Astrocyte (in vitro differentiated cells and primary cell): ENCODE data around the gene CALML5. TPM values are rescaled to one million over a fixed set of nuclear protein-coding genes. Genes with fewer than 3 reads are reported as not detected.

Experiments used
- DNase-seq: peaks from one replicate; pipeline ENCODE4 v3.0.0-alpha.2; 2010; ENCODE audit warnings: low read depth
- FAIRE-seq: peaks from 2 replicates; lab custom pipeline; 2011; peaks lifted over from hg19 to GRCh38; lab: Jason Lieb, UNC
- H2AFZ ChIP-seq: 2 replicates; pipeline ENCODE4 v1.6.0; 2012; ENCODE audit warnings: low read depth, low read length, inconsistent platforms
- H3K27ac ChIP-seq: 2 replicates; pipeline ENCODE4 v1.5.1; 2011; ENCODE audit warnings: low read depth, low read length, inconsistent platforms
- H3K27me3 ChIP-seq: 2 replicates; pipeline ENCODE4 v1.6.0; 2011; ENCODE audit warnings: low read length, inconsistent platforms; ENCODE audit not compliant: insufficient read depth
- H3K36me3 ChIP-seq: 2 replicates; pipeline ENCODE4 v1.5.1; 2011; ENCODE audit warnings: low read length, inconsistent platforms; ENCODE audit not compliant: insufficient read depth
- H3K4me1 ChIP-seq: 2 replicates; pipeline ENCODE4 v1.5.1; 2011; ENCODE audit warnings: low read length, inconsistent platforms; ENCODE audit not compliant: insufficient read depth
- H3K4me2 ChIP-seq: 2 replicates; pipeline ENCODE4 v1.6.0; 2012; ENCODE audit warnings: low read length, inconsistent platforms
- H3K4me3 ChIP-seq: 2 replicates; pipeline ENCODE4 v1.5.1; 2011; ENCODE audit warnings: low read depth, mild to moderate bottlenecking, low read length, inconsistent platforms; ENCODE audit not compliant: insufficient read depth
- H3K79me2 ChIP-seq: 2 replicates; pipeline ENCODE4 v1.6.0; 2012; ENCODE audit warnings: mild to moderate bottlenecking, low read length, inconsistent platforms; ENCODE audit not compliant: insufficient read depth
- H3K9ac ChIP-seq: 2 replicates; pipeline ENCODE4 v1.6.0; 2012; ENCODE audit warnings: mild to moderate bottlenecking, low read length, inconsistent platforms
- H3K9me3 ChIP-seq: 2 replicates; pipeline ENCODE4 v1.5.1; 2012; ENCODE audit warnings: low read depth, mild to moderate bottlenecking, low read length, inconsistent platforms; ENCODE audit not compliant: insufficient read depth
- H4K20me1 ChIP-seq: 2 replicates; pipeline ENCODE4 v1.6.0; 2012; ENCODE audit warnings: low read length, inconsistent platforms; ENCODE audit not compliant: insufficient read depth
- H3K27ac Mint-ChIP-seq: one replicate; pipeline ENCODE4 v1.8.0; 2021; ENCODE audit warnings: mild to moderate bottlenecking, mixed read lengths; ENCODE audit not compliant: unreplicated experiment
- H3K27me3 Mint-ChIP-seq: one replicate; pipeline ENCODE4 v1.8.0; 2021; ENCODE audit warnings: low read depth, mixed read lengths; ENCODE audit not compliant: unreplicated experiment
- H3K36me3 Mint-ChIP-seq: one replicate; pipeline ENCODE4 v1.8.0; 2021; ENCODE audit warnings: low read depth, mixed read lengths; ENCODE audit not compliant: unreplicated experiment
- H3K4me1 Mint-ChIP-seq: one replicate; pipeline ENCODE4 v1.8.0; 2021; ENCODE audit warnings: low read depth, mixed read lengths; ENCODE audit not compliant: unreplicated experiment
- H3K4me3 Mint-ChIP-seq: one replicate; pipeline ENCODE4 v1.8.0; 2021; ENCODE audit warnings: mild to moderate bottlenecking, moderate library complexity, mixed read lengths; ENCODE audit not compliant: unreplicated experiment
- H3K9me3 Mint-ChIP-seq: one replicate; pipeline ENCODE4 v1.8.0; 2021; ENCODE audit warnings: mild to moderate bottlenecking, mixed read lengths; ENCODE audit not compliant: unreplicated experiment
- CTCF ChIP-seq: IDR thresholded peaks from 2 replicates; pipeline ENCODE4 v1.5.1; 2011; ENCODE audit warnings: low read depth, mild to moderate bottlenecking, inconsistent platforms, low read length, moderate library complexity; ENCODE audit not compliant: insufficient read depth
- EZH2 ChIP-seq: IDR thresholded peaks from 2 replicates; pipeline ENCODE4 v1.6.1; 2012; ENCODE audit warnings: mild to moderate bottlenecking, low read length, inconsistent platforms; ENCODE audit not compliant: insufficient read depth
- total RNA-seq: library from RNA; stranded (reverse); gene quantifications from 2 replicates; pipeline ENCODE4 v1.2.1, GENCODE V29; 2021

The CALML5 gene
- total RNA-seq, 1 donor from 2014 or later = not detected

DNA sequence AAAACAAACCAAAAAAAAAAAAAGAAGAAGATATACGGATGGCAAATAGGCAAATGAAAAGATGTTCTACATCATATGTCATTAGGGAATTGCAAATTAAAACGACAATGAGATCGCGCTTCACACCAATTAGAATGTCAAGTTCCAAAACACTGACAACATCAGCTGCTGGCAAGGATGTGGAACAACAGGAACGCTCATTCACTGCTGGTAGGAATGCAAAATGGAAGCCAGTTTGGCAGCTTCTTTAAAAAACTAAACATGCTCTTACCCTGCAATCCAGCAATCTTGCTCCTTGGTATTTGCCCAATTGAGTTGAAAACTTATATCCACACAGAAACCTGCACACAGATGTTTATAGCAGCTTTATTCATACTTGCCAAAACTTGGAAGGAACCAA, 34.8 kb downstream of the CALML5 start:
- no peak overlapping the region for H3K27ac ChIP-seq
- DNase-seq (no peak), FAIRE-seq (peak; percentile 39)
- no peaks in the 10 kb centered on the region for H3K27me3 ChIP-seq
- H3K9me3 Mint-ChIP-seq = peaks cover 2% of the 10 kb centered on the region
- H3K27ac Mint-ChIP-seq = no peak overlapping the region
- no peak overlapping the region for H3K4me2 ChIP-seq
- H3K4me3 ChIP-seq = no peak overlapping the region
- peaks cover 10% of the 10 kb centered on the region for H3K36me3 ChIP-seq
- no peaks in the 10 kb centered on the region for H4K20me1 ChIP-seq
- peaks cover 33% of the 10 kb centered on the region for H3K4me1 Mint-ChIP-seq
- H3K9ac ChIP-seq = no peak overlapping the region
- peaks cover 3% of the 10 kb centered on the region for H3K27me3 Mint-ChIP-seq
- H2AFZ ChIP-seq = no peak overlapping the region
- no peaks in the 10 kb centered on the region for H3K79me2 ChIP-seq
- no peak overlapping the region for H3K4me3 Mint-ChIP-seq
- TF ChIP-seq CTCF = no peak
- H3K36me3 Mint-ChIP-seq = peaks cover 9% of the 10 kb centered on the region
- H3K9me3 ChIP-seq = peaks cover 3% of the 10 kb centered on the region
- H3K4me1 ChIP-seq = peaks cover 8% of the 10 kb centered on the region

DNA sequence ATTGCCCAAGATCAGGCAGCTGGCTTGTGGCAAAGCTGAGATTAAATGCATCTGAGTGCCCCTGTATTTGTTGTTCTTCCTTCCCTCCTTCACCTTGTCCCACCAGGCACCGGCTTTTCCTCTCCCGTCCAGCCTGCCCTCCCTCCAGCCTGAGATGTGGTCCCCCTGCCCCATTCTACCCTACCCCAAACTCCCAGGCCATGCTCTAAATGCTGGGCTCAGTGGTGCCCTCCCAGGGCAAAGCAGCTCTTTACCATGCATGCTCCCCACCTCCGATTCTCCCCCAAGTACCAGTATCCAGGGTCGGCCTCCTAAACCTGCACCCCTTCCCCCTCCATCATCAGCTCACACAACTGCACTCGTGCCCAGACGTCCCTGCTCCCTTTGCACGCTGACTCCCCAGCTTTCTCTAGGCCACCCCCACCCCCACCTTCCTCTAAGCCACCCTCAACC, 36.5 kb downstream of the CALML5 start:
- no peak overlapping the region for H3K9ac ChIP-seq
- peaks cover 23% of the 10 kb centered on the region for H3K36me3 ChIP-seq
- H3K9me3 ChIP-seq = no peaks in the 10 kb centered on the region
- no peak overlapping the region for H3K27ac ChIP-seq
- H3K4me1 Mint-ChIP-seq = peaks cover 29% of the 10 kb centered on the region
- H2AFZ ChIP-seq = no peak overlapping the region
- no peaks in the 10 kb centered on the region for H4K20me1 ChIP-seq
- H3K79me2 ChIP-seq = no peaks in the 10 kb centered on the region
- H3K4me3 ChIP-seq = no peak overlapping the region
- H3K4me1 ChIP-seq = peaks cover 8% of the 10 kb centered on the region
- H3K36me3 Mint-ChIP-seq = peaks cover 7% of the 10 kb centered on the region
- FAIRE-seq (no peak), DNase-seq (no peak)
- TF ChIP-seq EZH2 (no peak), CTCF (no peak)
- H3K27me3 ChIP-seq = no peaks in the 10 kb centered on the region
- no peaks in the 10 kb centered on the region for H3K9me3 Mint-ChIP-seq
- H3K27me3 Mint-ChIP-seq = peaks cover 1% of the 10 kb centered on the region
- no peak overlapping the region for H3K4me2 ChIP-seq
- H3K27ac Mint-ChIP-seq = peak overlapping the region; percentile 36
- H3K4me3 Mint-ChIP-seq = no peak overlapping the region

DNA sequence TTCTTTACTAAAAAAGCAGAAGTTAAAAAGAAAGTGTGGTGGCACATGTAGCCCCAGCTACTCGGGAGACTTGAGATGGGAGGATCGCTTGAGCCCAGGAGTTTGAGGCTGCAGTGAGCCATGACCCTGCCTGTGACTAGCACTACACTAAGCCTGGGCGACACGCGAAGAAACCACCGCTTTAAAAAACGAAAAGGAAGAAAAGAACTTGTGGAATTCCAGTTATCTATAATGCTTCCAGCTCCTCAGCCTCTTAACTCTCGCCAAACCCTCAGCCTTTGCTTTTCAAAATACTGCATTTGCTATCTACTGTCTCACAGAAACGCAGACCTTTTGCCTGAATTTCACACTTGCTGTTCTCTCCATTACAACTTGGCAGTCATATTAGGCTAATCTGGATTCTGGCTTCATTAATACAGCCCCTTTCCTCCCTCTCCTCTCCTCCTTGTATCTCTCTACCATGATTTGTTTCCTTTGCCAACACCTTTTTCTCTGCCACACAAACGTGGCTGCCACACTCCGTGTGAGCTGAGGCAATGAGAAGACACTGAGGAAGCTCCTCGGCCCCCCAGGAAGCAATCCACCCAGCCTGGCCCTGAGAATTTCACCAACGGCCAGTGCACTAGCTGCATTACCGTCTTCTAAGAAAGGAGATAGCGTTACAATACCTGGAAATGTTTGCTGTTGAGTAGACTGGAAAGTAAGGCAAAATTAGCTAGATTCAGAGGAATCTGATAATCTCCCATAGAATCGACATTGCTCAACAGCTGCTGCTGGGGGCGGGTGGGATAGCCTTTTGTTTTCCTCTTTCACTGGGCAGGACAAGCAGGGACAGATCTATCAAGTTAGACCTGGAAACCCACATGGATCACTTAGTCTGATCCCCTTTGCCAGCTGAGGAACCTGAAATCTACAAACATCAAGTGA, 37.2 kb downstream of the CALML5 start:
- peak; percentile 50 for DNase-seq
- no peaks in the 10 kb centered on the region for H3K27me3 ChIP-seq
- H3K9ac ChIP-seq = no peak overlapping the region
- Mint-ChIP-seq H3K9me3 (no peaks in the 10 kb centered on the region), H3K4me3 (no peak overlapping the region), H3K27me3 (no peaks in the 10 kb centered on the region), H3K4me1 (peaks cover 25% of the 10 kb centered on the region), H3K36me3 (peaks cover 7% of the 10 kb centered on the region), H3K27ac (peak overlapping the region; percentile 71)
- peaks cover 26% of the 10 kb centered on the region for H3K36me3 ChIP-seq
- peak; percentile 43 for FAIRE-seq
- H3K27ac ChIP-seq = no peak overlapping the region
- H3K9me3 ChIP-seq = no peaks in the 10 kb centered on the region
- no peak overlapping the region for H2AFZ ChIP-seq
- H3K4me1 ChIP-seq = peaks cover 8% of the 10 kb centered on the region
- no peak overlapping the region for H3K4me3 ChIP-seq
- H3K79me2 ChIP-seq = no peaks in the 10 kb centered on the region
- H4K20me1 ChIP-seq = no peaks in the 10 kb centered on the region
- no peak for TF ChIP-seq EZH2
- no peak for TF ChIP-seq CTCF
- peak overlapping the region; percentile 52 for H3K4me2 ChIP-seq
